ENCODE measurements around the gene MPRIP. TPM values are rescaled to one million over a fixed set of nuclear protein-coding genes. Genes with fewer than 3 reads are reported as not detected.
"Not testable (repeated sequence)": the region's sequence is repeated elsewhere in the genome, so short reads cannot be mapped to it uniquely, and the experiment has no call there.

The MPRIP gene
- total and polyA plus RNA-seq, 2 of the 13 experiments (the other 11 are each of a cell fraction or from before 2014, with no cell fraction given) = 50.2 to 52.4 TPM

- H3K36me3 ChIP-seq (replicated peaks in 1 of 2; ENCODE audit: control insufficient read depth in 1 of 2, insufficient read depth in 2 of 2, low read length in 2 of 2); BruUV-seq (replicated peaks); H3K79me2 ChIP-seq (ENCODE audit: insufficient read depth, low read length); POLR2A ChIA-PET; H4K20me1 ChIP-seq (ENCODE audit: insufficient read depth, low read length); H3K4me2 ChIP-seq (ENCODE audit: low read depth, low read length); H2AFZ ChIP-seq (ENCODE audit: low read length); DNase-seq (ENCODE audit: low spot score); H3K27ac ChIP-seq (ENCODE audit: extremely low read length, insufficient read depth, low read length); H3K27me3 ChIP-seq (ENCODE audit: control insufficient read depth in 1 of 2, insufficient read depth in 2 of 2, low read length in 2 of 2); intact Hi-C loops (cut with micrococcal nuclease; ENCODE audit: unreplicated experiment); H3K9me3 ChIP-seq (ENCODE audit: low read length); H3K9ac ChIP-seq (ENCODE audit: insufficient read depth, low read depth, low read length); H3K4me1 ChIP-seq (ENCODE audit: insufficient read depth, low read length); CTCF ChIA-PET (ENCODE audit: low intra/inter-chr PET ratio, low total read pairs); H3K4me3 ChIP-seq (replicated peaks in 1 of 3; ENCODE audit: insufficient read depth in 1 of 3, low read depth in 2 of 3, low read length in 3 of 3): not testable (repeated sequence)
- FAIRE-seq (peak; percentile 97), ATAC-seq (peak; percentile 87)
- WGBS (ENCODE audit: low lambda C conversion rate) = 0% methylated on average over 1 of the region's 4 CpGs
- TF ChIP-seq STAG1 (CRISPR knock-in tag; IDR thresholded peaks at IDR 0.05) = peak; percentile 55
- TF ChIP-seq, protein P1, sequence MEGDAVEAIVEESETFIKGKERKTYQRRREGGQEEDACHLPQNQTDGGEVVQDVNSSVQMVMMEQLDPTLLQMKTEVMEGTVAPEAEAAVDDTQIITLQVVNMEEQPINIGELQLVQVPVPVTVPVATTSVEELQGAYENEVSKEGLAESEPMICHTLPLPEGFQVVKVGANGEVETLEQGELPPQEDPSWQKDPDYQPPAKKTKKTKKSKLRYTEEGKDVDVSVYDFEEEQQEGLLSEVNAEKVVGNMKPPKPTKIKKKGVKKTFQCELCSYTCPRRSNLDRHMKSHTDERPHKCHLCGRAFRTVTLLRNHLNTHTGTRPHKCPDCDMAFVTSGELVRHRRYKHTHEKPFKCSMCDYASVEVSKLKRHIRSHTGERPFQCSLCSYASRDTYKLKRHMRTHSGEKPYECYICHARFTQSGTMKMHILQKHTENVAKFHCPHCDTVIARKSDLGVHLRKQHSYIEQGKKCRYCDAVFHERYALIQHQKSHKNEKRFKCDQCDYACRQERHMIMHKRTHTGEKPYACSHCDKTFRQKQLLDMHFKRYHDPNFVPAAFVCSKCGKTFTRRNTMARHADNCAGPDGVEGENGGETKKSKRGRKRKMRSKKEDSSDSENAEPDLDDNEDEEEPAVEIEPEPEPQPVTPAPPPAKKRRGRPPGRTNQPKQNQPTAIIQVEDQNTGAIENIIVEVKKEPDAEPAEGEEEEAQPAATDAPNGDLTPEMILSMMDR (CRISPR knock-in tag; IDR thresholded peaks at IDR 0.05) = peak; percentile 41
- in situ Hi-C loops (cut with HindIII; ENCODE audit: extremely low pct_ligation_motif_present, low pct_unique_long_range_greater_than_20kb) = loop anchor here (10.0 kb wide), 1 partner anchor 305 kb away; no protein-coding TSS in a partner anchor
These were observed 32.3 kb upstream of the MPRIP start for GRCh38 chr17:17009972-17010371.

GRCh38 chr17:17010545-17011034 is 31.7 kb upstream of the MPRIP start:
- H3K27ac ChIP-seq (ENCODE audit: extremely low read length, insufficient read depth, low read length); H3K36me3 ChIP-seq (replicated peaks in 1 of 2; ENCODE audit: control insufficient read depth in 1 of 2, insufficient read depth in 2 of 2, low read length in 2 of 2); H3K4me1 ChIP-seq (ENCODE audit: insufficient read depth, low read length); H3K79me2 ChIP-seq (ENCODE audit: insufficient read depth, low read length); H3K4me3 ChIP-seq (replicated peaks in 1 of 3; ENCODE audit: insufficient read depth in 1 of 3, low read depth in 2 of 3, low read length in 3 of 3); BruUV-seq (replicated peaks); H3K9ac ChIP-seq (ENCODE audit: insufficient read depth, low read depth, low read length); FAIRE-seq; H2AFZ ChIP-seq (ENCODE audit: low read length); H3K9me3 ChIP-seq (ENCODE audit: low read length); H4K20me1 ChIP-seq (ENCODE audit: insufficient read depth, low read length); CTCF ChIA-PET (ENCODE audit: low intra/inter-chr PET ratio, low total read pairs); H3K27me3 ChIP-seq (ENCODE audit: control insufficient read depth in 1 of 2, insufficient read depth in 2 of 2, low read length in 2 of 2); in situ Hi-C loops (cut with HindIII; ENCODE audit: extremely low pct_ligation_motif_present, low pct_unique_long_range_greater_than_20kb); POLR2A ChIA-PET; DNase-seq (ENCODE audit: low spot score); intact Hi-C loops (cut with micrococcal nuclease; ENCODE audit: unreplicated experiment); H3K4me2 ChIP-seq (ENCODE audit: low read depth, low read length): not testable (repeated sequence)
- ATAC-seq = peak; percentile 51
- WGBS (ENCODE audit: low lambda C conversion rate) = no CpG with 5 or more reads among the region's 12 CpGs
- TF ChIP-seq ZNF768 (CRISPR knock-in tag; IDR thresholded peaks at IDR 0.05) (0 out of 2 replicates have a peak, but pooled peaks have one; percentile 24), FOSL2 (CRISPR knock-in tag; IDR thresholded peaks at IDR 0.05) (peak; percentile 22; the same call in 1 of the 2 replicates)

DNA sequence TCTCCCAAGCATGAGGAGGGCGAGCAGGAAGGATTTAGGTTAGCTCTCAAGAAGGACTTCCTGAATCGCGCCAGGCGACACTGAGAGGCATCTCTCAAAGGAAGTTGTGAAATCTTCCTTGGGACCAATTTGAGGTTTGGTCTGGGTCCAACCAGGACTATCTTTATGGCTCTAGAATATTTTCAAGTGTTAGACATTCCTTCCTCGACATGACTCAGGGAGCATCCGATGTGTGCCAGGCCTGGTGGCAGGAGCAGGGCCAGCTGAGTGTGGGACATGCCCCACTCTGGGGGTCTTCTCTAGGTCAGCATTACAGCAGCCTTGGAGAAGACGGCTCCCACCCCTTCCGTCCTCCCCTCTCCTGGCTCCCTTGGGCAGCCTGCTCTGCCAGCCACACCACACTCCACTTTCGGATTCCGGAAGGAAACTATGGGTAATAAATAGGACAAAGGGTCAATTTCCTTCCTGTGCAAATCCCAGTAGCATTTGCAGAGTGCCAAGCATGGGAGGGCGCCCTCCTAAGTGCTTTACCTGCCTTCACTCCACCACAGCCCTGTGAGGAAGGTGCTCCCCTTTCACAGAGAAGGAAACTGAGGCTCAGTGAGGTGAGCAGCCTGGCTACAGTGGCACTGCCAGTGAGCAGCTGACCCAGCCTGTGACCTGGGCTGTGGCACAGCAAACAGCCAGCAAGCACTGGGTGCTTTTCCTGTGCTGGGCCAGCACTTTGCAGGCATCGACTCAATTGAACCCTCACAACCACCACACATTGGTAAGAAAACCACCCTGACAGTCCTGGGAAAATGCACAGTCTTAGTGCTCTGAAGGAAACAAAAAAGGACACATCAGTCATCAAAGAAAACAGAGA is 31.0 kb upstream of the MPRIP start:
- H3K27ac ChIP-seq (ENCODE audit: extremely low read length, insufficient read depth, low read length); H4K20me1 ChIP-seq (ENCODE audit: insufficient read depth, low read length); H2AFZ ChIP-seq (ENCODE audit: low read length); H3K9ac ChIP-seq (ENCODE audit: insufficient read depth, low read depth, low read length); H3K27me3 ChIP-seq (ENCODE audit: control insufficient read depth in 1 of 2, insufficient read depth in 2 of 2, low read length in 2 of 2); ATAC-seq; CTCF ChIA-PET (ENCODE audit: low intra/inter-chr PET ratio, low total read pairs); DNase-seq (ENCODE audit: low spot score); H3K9me3 ChIP-seq (ENCODE audit: low read length); in situ Hi-C loops (cut with HindIII; ENCODE audit: extremely low pct_ligation_motif_present, low pct_unique_long_range_greater_than_20kb); H3K36me3 ChIP-seq (replicated peaks in 1 of 2; ENCODE audit: control insufficient read depth in 1 of 2, insufficient read depth in 2 of 2, low read length in 2 of 2); POLR2A ChIA-PET; H3K4me3 ChIP-seq (replicated peaks in 1 of 3; ENCODE audit: insufficient read depth in 1 of 3, low read depth in 2 of 3, low read length in 3 of 3); intact Hi-C loops (cut with micrococcal nuclease; ENCODE audit: unreplicated experiment); H3K79me2 ChIP-seq (ENCODE audit: insufficient read depth, low read length); BruUV-seq (replicated peaks); H3K4me1 ChIP-seq (ENCODE audit: insufficient read depth, low read length): not testable (repeated sequence)
- peak; percentile 30 for FAIRE-seq
- 0 out of 2 replicates have a peak overlapping the region, but pooled peaks have one; percentile 1 for H3K4me2 ChIP-seq (ENCODE audit: low read depth, low read length)
- WGBS (ENCODE audit: low lambda C conversion rate) = 0% methylated on average over 4 of the region's 12 CpGs
